T follicular helper cell (primary cell): Measurements from ENCODE around the gene NF2.
"Not testable (repeated sequence)": the region's sequence is repeated elsewhere in the genome, so short reads cannot be mapped to it uniquely, and the experiment has no call there.

Experiments
- DNase-seq: peaks from one replicate; pipeline ENCODE4 v3.0.0-alpha.2; 2020; ENCODE audit warnings: low read depth

Gene NF2

GRCh38 chr22:29596408-29596807 lies 7.0 kb upstream of the NF2 start:
- no peak for DNase-seq

- DNase-seq = not testable (repeated sequence)
Observed at GRCh38 chr22:29597871-29598683, 5.4 kb upstream of the NF2 start.

GRCh38 chr22:29598684-29599020 lies 4.8 kb upstream of the NF2 start:
- no peak for DNase-seq

GRCh38 chr22:29604076-29604360 lies 585 bp downstream of the NF2 start:
- DNase-seq = peak; percentile 22

- no peak for DNase-seq
Observed at GRCh38 chr22:29605527-29605850, 2.1 kb downstream of the NF2 start.

GRCh38 chr22:29606320-29606719 lies 2.9 kb downstream of the NF2 start:
- no peak for DNase-seq

GRCh38 chr22:29607426-29607825 lies 4.0 kb downstream of the NF2 start:
- DNase-seq = no peak

- no peak for DNase-seq
Observed at GRCh38 chr22:29609139-29609538, 5.7 kb downstream of the NF2 start.

GRCh38 chr22:29610780-29611179 lies 7.3 kb downstream of the NF2 start:
- no peak for DNase-seq

GRCh38 chr22:29615705-29616327 lies 12.4 kb downstream of the NF2 start:
- DNase-seq = no peak

GRCh38 chr22:29617922-29618629 lies 14.6 kb downstream of the NF2 start:
- DNase-seq = no peak

GRCh38 chr22:29621761-29622526 lies 18.5 kb downstream of the NF2 start:
- DNase-seq = no peak

- DNase-seq = no peak
Observed at GRCh38 chr22:29623059-29623458, 19.6 kb downstream of the NF2 start.

- DNase-seq = no peak
Observed at GRCh38 chr22:29623553-29624169, 20.2 kb downstream of the NF2 start.

- DNase-seq = no peak
Observed at GRCh38 chr22:29625090-29625825, 21.8 kb downstream of the NF2 start.

- no peak for DNase-seq
Observed at GRCh38 chr22:29626497-29627195, 23.2 kb downstream of the NF2 start.

GRCh38 chr22:29627196-29627535 lies 23.7 kb downstream of the NF2 start:
- DNase-seq = no peak

GRCh38 chr22:29628996-29629902 lies 25.8 kb downstream of the NF2 start:
- no peak for DNase-seq

- DNase-seq = no peak
Observed at GRCh38 chr22:29629903-29630516, 26.6 kb downstream of the NF2 start.

- DNase-seq = no peak
Observed at GRCh38 chr22:29630987-29631386, 27.6 kb downstream of the NF2 start.
